Measurements from ENCODE around the gene EFNA4.

EFNA4 gene

DNA sequence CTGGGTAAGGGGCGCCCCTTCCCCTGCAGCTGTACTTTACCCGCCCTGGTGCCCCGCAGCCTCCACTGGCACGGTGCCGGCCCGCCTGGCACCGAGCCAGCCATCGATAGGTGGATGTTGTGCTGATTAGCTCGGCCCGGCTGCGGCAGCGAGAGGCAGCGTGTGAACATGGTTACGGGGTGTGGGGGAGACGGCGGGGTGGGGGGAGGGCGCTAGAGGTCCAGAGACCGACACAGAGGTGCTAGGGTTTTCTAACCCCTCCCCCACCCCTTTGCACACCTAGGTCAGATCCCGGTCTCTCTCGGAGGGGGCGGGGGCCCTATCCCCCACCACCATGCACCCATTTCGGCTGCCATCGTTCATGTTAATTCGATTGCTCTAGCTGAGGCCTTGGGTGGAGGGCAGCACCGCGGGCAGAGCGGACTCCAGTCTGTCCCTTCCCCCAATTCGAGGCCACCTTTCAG, 6.7 kb downstream of the EFNA4 start:
- TF ChIP-seq POLR2AphosphoS5 (IDR thresholded peaks at IDR 0.05; ENCODE audit: low read depth, low read length), result no peak
- TF ChIP-seq TAF1 (IDR thresholded peaks at IDR 0.05; ENCODE audit: borderline replicate concordance, insufficient read depth, low read length), result no peak
- no peak for TF ChIP-seq SIN3A (IDR thresholded peaks at IDR 0.05; ENCODE audit: borderline replicate concordance, insufficient read depth, low read length)

DNA sequence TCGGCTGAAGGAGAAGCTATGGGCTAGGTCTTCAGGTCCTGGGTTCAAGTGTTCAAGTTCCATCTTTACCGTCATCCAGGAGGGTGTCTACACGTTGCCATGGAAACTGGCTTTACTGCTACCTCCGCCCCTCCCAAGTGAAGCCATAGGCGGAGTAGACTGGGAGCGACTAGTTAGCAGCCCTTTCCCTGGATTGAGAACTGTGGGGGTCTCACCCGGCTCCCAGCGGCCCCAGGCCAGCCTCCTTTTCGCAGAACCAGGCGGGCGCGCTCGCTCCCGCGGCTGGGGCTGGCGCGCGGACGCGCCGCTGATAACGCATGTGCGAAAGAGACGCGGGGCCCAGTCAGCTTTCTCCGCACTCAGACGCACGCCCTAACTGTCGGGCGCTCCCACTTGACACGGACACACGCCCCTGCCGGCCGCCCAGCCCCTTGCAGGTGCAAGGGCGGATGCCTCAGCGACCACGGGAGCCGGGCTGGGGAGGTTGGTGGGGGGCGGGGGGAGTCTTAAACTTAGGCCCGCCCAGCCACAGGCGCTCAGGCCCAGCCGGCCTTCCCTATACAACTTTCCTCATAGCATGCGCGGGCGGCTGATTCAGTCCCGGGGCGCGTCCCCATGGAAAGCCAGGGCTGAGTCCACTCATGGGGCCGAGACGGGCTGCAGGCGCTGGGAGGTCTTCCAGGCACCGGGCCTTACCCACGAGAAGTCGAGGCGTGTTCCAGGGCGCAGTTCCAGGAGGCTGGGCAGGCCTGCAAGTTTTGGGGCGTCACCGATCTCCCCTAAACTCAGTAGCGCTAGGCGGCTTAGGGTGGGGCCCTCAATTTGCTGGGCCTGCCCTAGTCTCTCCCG, 7.4 kb downstream of the EFNA4 start:
- no peak for TF ChIP-seq SIN3A (IDR thresholded peaks at IDR 0.05; ENCODE audit: borderline replicate concordance, insufficient read depth, low read length)
- no peak for TF ChIP-seq POLR2AphosphoS5 (IDR thresholded peaks at IDR 0.05; ENCODE audit: low read depth, low read length)
- TF ChIP-seq, protein P1, sequence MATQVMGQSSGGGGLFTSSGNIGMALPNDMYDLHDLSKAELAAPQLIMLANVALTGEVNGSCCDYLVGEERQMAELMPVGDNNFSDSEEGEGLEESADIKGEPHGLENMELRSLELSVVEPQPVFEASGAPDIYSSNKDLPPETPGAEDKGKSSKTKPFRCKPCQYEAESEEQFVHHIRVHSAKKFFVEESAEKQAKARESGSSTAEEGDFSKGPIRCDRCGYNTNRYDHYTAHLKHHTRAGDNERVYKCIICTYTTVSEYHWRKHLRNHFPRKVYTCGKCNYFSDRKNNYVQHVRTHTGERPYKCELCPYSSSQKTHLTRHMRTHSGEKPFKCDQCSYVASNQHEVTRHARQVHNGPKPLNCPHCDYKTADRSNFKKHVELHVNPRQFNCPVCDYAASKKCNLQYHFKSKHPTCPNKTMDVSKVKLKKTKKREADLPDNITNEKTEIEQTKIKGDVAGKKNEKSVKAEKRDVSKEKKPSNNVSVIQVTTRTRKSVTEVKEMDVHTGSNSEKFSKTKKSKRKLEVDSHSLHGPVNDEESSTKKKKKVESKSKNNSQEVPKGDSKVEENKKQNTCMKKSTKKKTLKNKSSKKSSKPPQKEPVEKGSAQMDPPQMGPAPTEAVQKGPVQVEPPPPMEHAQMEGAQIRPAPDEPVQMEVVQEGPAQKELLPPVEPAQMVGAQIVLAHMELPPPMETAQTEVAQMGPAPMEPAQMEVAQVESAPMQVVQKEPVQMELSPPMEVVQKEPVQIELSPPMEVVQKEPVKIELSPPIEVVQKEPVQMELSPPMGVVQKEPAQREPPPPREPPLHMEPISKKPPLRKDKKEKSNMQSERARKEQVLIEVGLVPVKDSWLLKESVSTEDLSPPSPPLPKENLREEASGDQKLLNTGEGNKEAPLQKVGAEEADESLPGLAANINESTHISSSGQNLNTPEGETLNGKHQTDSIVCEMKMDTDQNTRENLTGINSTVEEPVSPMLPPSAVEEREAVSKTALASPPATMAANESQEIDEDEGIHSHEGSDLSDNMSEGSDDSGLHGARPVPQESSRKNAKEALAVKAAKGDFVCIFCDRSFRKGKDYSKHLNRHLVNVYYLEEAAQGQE (IDR thresholded peaks at IDR 0.05; ENCODE audit: insufficient read depth in 1 of 2, low read depth in 2 of 2, low read length in 2 of 2), result no peak
- no peak for TF ChIP-seq FOXP2 (optimal IDR thresholded peaks at IDR 0.05; ENCODE audit: borderline replicate concordance, extremely low read depth, extremely low read length, insufficient read depth)
- no peak for TF ChIP-seq TAF1 (IDR thresholded peaks at IDR 0.05; ENCODE audit: borderline replicate concordance, insufficient read depth, low read length)

DNA sequence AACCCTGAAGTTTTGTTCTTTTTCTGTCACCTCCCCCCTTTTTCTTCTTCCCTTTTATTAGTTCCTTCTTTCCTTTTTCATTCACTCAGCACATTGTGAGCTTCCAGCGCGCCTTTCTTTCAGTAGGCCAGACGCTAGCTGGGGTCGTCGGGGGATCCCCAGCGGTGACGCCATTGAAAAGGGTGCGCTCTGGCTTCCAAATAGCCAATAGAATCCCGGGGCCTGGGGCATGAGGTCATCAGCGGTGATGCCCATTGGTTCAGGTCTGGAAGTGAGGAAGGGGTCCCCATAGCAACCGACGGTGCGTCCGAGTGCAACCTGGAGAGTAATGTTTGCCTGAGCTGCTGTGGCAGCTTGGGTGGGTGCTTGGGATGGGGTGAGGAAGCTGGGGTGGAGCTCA, 8.2 kb downstream of the EFNA4 start:
- TF ChIP-seq, protein P1 (IDR thresholded peaks at IDR 0.05; ENCODE audit: insufficient read depth in 1 of 2, low read depth in 2 of 2, low read length in 2 of 2), result no peak
- TF ChIP-seq TAF1 (IDR thresholded peaks at IDR 0.05; ENCODE audit: borderline replicate concordance, insufficient read depth, low read length) (no peak), SIN3A (IDR thresholded peaks at IDR 0.05; ENCODE audit: borderline replicate concordance, insufficient read depth, low read length) (no peak), POLR2AphosphoS5 (IDR thresholded peaks at IDR 0.05; ENCODE audit: low read depth, low read length) (no peak), FOXP2 (optimal IDR thresholded peaks at IDR 0.05; ENCODE audit: borderline replicate concordance, extremely low read depth, extremely low read length, insufficient read depth) (no peak)

DNA sequence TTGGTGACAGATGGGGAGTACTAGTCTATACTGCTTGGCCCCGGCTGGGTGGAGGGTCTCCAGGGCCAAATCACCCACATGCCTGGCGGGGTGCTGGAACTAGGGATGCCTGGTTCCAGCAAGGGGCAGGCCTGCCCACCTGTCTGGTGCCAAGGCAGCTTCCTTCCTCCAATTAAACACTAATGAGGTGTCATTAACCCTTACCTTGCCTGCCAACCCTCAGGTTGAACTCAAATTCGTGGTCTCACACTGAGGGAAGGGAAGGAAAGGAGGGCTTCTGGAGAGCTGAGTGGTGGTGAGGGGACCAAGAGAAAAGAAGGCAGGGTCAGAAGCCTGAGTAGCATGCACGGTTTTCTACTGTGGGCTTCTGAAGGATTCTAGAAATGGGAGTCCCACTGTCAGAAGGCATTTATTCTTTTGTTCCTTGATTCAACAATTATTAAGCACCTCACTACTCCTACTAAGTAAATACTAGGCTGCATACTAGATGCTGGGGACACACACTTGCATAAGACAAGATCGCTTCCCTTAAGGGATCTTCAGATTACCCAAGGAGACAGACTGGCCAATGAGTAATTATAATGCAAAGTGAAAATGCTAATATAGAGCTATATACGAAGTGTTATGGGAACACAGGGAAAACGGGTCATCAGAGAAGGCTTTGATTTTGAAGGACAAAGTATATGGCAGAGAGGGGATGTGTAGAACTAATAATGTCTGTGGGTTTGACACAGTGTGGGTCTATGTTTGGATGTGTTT, 9.2 kb downstream of the EFNA4 start:
- TF ChIP-seq FOXP2 (optimal IDR thresholded peaks at IDR 0.05; ENCODE audit: borderline replicate concordance, extremely low read depth, extremely low read length, insufficient read depth), result no peak
- TF ChIP-seq, protein P1 (IDR thresholded peaks at IDR 0.05; ENCODE audit: insufficient read depth in 1 of 2, low read depth in 2 of 2, low read length in 2 of 2), result no peak
- TF ChIP-seq POLR2AphosphoS5 (IDR thresholded peaks at IDR 0.05; ENCODE audit: low read depth, low read length), result no peak
- no peak for TF ChIP-seq SIN3A (IDR thresholded peaks at IDR 0.05; ENCODE audit: borderline replicate concordance, insufficient read depth, low read length)
- TF ChIP-seq TAF1 (IDR thresholded peaks at IDR 0.05; ENCODE audit: borderline replicate concordance, insufficient read depth, low read length), result no peak

DNA sequence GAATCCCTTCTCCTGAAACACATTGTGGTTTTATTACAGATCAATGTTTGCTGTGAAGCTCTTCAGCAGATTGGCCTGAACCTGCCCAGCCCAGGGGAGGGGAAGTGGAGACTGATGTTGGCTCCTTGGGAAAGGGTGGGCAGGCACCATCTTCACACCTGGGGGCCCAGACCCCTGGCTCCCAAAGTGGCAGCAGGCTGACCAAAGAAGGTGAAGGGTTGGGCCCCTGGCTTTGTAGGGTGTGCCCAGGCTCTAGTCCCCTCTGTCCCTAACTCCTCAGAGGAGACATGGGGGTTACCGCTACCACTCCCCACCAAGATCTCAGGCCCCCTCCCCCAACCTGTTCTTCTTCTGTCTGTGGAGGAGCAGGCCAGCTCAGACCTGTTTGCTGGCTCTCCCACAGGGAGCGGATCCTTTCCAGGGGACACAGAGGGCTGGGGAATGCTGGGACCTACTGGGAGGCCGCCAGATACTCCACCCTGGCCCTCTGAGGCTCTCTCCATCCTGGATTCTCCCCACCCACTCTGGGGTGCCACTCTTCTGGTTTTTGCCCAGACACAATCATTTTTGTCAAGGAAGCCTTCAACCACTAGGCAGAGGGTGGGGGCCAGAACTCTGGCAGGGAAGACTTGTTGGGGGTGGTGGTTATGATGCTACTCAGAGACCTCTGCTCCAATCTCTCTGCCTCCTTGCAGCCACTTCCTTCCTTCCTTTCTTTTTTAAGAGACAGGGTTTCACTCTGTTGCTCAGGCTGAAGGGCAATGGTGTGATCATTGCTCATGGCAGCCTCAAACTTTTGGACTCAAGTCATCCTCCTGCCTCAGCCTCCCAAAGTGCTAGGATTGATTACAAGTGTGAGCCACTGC, 10.1 kb downstream of the EFNA4 start:
- TF ChIP-seq TAF1 (IDR thresholded peaks at IDR 0.05; ENCODE audit: borderline replicate concordance, insufficient read depth, low read length) (no peak), FOXP2 (optimal IDR thresholded peaks at IDR 0.05; ENCODE audit: borderline replicate concordance, extremely low read depth, extremely low read length, insufficient read depth) (no peak), POLR2AphosphoS5 (IDR thresholded peaks at IDR 0.05; ENCODE audit: low read depth, low read length) (no peak), SIN3A (IDR thresholded peaks at IDR 0.05; ENCODE audit: borderline replicate concordance, insufficient read depth, low read length) (no peak)
- TF ChIP-seq, protein P1 (IDR thresholded peaks at IDR 0.05; ENCODE audit: insufficient read depth in 1 of 2, low read depth in 2 of 2, low read length in 2 of 2), result no peak

Data from PFSK-1 (cell line).